ENCODE results near the gene ACACB.

ACACB gene

GRCh38 chr12:109259545-109259895 is 143.1 kb downstream of the ACACB start:
- TF ChIP-seq, protein P1, sequence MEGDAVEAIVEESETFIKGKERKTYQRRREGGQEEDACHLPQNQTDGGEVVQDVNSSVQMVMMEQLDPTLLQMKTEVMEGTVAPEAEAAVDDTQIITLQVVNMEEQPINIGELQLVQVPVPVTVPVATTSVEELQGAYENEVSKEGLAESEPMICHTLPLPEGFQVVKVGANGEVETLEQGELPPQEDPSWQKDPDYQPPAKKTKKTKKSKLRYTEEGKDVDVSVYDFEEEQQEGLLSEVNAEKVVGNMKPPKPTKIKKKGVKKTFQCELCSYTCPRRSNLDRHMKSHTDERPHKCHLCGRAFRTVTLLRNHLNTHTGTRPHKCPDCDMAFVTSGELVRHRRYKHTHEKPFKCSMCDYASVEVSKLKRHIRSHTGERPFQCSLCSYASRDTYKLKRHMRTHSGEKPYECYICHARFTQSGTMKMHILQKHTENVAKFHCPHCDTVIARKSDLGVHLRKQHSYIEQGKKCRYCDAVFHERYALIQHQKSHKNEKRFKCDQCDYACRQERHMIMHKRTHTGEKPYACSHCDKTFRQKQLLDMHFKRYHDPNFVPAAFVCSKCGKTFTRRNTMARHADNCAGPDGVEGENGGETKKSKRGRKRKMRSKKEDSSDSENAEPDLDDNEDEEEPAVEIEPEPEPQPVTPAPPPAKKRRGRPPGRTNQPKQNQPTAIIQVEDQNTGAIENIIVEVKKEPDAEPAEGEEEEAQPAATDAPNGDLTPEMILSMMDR (IDR thresholded peaks at IDR 0.05; ENCODE audit: extremely low read depth, missing control alignments) = no peak
- DNase-seq (ENCODE audit: low spot score) = no peak

DNA sequence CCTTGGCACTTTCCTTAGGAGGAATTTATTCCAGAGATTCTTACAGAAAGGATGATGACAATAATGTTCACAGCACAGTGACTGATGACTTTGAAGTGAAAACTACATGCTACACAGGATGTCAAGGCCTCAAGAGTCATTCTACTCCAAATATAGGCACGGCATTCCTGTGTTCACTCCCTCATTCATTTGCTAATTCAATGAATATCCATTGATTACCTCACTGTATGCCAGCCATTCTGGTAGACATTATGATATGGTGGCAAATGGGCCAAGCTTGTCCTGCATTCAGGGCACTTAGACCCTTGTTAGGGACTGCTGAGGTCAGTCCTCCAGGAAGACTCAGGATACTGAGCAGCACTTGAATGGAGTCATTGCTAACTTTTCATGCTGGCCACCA is 144.7 kb downstream of the ACACB start:
- no peak for DNase-seq (ENCODE audit: low spot score)
- TF ChIP-seq, protein P1 (IDR thresholded peaks at IDR 0.05; ENCODE audit: extremely low read depth, missing control alignments) = no peak

DNA sequence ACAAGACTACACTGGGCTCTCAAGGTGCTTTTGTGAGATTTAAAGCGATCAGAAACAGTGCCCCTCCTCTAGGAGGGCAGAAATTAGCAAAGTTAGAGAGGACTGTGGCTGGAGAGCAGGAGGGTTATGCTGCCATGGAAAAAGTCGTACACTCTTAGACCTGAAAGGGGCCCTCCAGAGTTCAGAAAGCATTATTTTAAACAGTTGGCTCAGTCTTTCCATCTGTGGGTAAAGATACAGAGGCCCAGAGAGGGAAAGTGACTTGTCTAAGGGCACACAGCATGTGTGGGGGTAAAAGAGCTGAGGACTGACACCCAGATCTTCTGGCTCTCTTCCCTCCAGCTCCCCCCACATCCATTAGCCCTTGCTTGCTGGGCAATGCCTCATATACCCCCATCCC is 145.6 kb downstream of the ACACB start:
- TF ChIP-seq, protein P1 (IDR thresholded peaks at IDR 0.05; ENCODE audit: extremely low read depth, missing control alignments) = no peak

DNA sequence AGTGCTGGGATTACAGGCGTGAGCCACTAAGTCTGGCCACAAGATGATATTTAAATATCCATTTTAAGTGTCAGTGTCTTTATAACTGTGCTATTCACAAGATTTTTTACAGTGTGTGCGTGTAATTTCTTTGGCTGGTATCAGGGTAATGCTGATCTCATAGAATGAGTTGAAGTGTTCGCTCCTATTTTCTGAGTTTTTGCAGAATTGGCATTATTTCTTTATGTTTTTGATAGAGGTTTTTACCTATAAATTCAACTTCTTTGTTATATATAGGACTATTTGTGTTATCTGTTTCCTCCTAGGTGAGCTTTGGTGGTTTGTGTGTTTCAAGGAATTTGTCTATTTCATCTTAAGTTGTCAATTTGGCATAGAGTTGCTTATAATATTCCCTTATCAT is 147.1 kb downstream of the ACACB start:
- TF ChIP-seq, protein P1 (IDR thresholded peaks at IDR 0.05; ENCODE audit: extremely low read depth, missing control alignments) = no peak

More for the DNA sequence above, 145.6 kb downstream of the ACACB start:
- no peak for DNase-seq (ENCODE audit: low spot score)

DNA sequence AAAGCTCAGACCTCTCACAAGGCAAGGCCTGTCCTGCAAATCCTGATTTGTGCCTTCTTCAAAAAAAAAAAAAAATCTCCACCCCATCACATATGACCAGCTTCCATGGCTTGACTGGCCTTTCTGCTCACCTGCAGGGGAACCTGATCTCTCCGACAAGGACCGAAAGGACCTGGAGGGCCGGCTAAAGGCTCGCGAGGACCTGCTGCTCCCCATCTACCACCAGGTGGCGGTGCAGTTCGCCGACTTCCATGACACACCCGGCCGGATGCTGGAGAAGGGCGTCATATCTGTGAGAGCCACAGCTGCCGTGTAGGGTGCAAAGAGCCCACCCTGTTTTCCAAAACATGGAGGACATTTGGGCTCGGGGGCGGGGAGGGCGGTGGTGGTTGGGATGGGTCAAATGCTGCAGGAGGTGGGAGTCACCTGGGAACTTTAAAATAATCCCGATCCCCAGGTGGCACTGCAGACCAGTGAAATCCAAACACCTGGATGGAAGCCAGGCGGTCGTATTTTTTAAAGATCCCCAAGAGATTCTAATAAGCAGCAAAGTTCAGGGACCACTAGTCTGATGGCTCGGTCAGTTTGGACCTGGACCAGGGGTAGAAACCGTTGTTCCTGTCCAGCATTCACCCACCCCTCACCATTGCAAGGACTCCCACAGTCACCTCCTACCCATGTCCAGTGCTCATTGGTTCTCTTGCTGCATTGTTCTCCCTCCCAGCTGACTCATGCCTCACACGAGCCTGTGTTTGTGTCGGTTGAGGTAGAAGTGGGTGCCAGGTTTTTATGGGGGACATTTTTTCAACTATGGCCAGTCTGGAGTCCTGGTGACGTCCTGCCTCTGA is 147.9 kb downstream of the ACACB start:
- TF ChIP-seq, protein P1 (IDR thresholded peaks at IDR 0.05; ENCODE audit: extremely low read depth, missing control alignments) = peak; percentile 54
- DNase-seq (ENCODE audit: low spot score) = peak; percentile 82

More for the DNA sequence above, 147.1 kb downstream of the ACACB start:
- DNase-seq (ENCODE audit: low spot score) = no peak

DNA sequence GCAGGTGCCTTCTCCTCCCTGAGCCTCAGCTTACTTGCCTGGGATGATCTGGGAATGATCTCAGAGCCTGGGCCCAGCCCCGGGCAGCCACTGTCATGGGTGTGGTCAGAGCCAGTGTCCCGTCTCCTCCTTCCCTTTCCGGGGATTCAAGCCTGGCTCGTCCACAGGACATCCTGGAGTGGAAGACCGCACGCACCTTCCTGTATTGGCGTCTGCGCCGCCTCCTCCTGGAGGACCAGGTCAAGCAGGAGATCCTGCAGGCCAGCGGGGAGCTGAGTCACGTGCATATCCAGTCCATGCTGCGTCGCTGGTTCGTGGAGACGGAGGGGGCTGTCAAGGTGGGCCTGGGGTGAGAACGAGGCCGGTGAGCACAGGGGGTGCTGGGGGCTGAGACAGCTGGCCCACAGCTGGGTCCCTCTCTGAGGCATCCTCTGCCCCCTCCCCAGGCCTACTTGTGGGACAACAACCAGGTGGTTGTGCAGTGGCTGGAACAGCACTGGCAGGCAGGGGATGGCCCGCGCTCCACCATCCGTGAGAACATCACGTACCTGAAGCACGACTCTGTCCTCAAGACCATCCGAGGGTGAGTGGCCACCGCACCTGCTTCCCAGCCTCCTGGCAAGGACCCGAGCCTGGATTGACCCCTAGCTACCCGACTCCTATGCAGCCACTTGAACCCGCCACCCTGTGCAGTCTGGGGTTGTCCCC is 148.7 kb downstream of the ACACB start:
- TF ChIP-seq, protein P1 (IDR thresholded peaks at IDR 0.05; ENCODE audit: extremely low read depth, missing control alignments) = no peak
- DNase-seq (ENCODE audit: low spot score) = no peak

Measured in GM20000 (cell line).